GM19467 (cell line): Measurements from ENCODE around the gene BNC2.
"Not testable (repeated sequence)": the region's sequence is repeated elsewhere in the genome, so short reads cannot be mapped to it uniquely, and the experiment has no call there.

ENCODE experiments used
- ATAC-seq: cut with Tn5 transposase; IDR thresholded peaks from one replicate; pipeline ENCODE4 v1.9.1; 2021; ENCODE audit warnings: mild to moderate bottlenecking, moderate library complexity; ENCODE audit not compliant: unreplicated experiment

The BNC2 gene

GRCh38 chr9:16519001-16519400 lies 351.5 kb downstream of the BNC2 start:
- no peak for ATAC-seq

GRCh38 chr9:16516891-16517290 lies 353.6 kb downstream of the BNC2 start:
- no peak for ATAC-seq

DNA sequence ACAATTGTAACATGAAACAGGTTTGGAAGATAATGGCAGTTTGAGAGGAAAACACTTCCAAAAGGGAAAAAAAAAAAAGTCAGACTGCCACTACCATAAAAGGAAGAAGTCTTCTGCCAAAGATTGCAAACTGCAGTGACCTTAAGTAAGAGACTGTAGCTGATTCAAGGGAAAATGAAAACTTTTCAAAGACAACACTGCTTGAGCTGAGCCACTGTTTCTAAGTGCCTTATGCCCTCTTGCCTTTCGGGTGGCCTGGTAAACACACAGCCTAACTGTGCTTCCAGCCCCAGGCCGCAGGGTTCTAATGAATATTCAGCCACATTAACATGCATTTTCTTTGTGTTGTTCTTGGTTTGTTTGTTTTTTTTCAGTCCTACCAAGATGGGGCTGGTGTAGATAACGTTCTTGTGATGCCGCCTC lies 354.6 kb downstream of the BNC2 start:
- no peak for ATAC-seq

GRCh38 chr9:16515207-16515606 lies 355.3 kb downstream of the BNC2 start:
- no peak for ATAC-seq

DNA sequence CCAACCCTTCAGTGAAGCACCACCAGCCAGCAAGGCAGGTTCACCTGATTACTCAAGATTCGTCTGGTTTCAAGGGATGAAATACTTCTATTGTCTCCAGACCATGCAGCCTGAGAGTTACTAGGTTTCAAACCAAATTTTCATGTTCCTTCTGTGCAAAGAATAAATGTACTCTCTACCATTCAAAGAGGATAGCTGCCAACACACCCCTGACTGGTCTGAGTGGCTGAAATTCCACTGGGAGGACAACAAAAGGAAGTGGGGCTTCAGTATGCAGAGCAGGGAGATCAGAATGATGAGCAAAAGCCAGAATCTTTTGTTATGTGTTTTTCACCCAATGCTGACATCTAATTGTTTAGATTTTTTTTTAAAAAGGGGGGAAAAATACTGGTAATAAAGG lies 356.3 kb downstream of the BNC2 start:
- no peak for ATAC-seq

- ATAC-seq = no peak
Observed at GRCh38 chr9:16512281-16512680, 358.2 kb downstream of the BNC2 start.

- ATAC-seq = no peak
Observed at GRCh38 chr9:16510482-16510881, 360.0 kb downstream of the BNC2 start.

- no peak for ATAC-seq
Observed at GRCh38 chr9:16509997-16510396, 360.5 kb downstream of the BNC2 start.

DNA sequence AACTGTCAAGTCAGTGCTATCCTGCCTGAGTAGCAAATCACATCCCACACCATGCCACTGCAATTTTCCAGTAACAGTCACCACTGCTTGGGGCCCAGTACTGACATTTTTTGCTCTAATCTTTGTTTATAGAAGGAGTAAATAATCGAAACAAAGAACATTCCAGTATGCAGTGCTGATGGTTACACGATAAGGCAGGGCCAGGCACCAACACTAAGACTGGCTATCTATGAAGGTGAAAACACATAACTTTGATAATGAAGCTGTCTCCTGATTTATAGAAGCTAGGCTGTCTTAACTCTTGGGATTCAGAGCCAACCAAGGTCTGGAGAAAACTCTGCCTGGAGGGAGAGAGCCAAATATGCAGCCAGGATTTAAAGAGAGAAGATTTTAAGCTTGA lies 365.3 kb downstream of the BNC2 start:
- ATAC-seq = no peak

GRCh38 chr9:16501726-16502125 lies 368.7 kb downstream of the BNC2 start:
- no peak for ATAC-seq

DNA sequence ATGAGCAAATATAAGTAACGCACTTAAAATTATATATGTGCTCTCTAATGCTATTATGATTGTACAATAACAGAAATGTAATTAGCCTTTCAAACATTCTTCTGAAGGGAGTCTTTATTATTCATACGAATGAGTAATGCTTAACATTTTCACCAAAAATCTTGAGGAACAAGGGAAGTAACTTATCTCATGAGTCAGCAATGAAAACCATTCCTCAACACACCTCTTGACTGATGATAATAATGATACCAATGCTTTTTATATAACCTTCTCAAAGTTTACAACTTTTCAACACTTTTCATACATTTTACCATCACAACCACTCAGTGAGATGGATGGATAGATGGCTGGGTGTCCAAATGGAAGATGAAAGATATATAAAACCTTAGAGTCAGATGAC lies 369.3 kb downstream of the BNC2 start:
- no peak for ATAC-seq

DNA sequence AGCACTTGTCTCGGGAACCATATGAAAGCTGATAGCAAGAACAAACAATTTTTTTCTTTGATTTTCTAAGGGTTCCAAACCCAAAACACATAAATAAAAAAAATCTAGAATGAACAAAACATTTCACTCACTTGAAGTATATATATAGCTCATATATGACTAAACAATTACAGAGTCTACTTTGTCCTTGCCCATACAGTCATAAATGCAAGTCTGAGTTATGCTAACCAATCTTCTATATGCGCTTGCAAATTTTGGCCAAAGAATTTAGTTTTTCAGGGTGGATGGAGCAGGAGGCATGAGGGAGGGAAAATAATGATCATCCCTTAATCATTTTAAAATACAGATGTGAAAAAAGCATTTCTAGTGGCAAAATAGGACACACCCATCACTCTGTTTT lies 370.1 kb downstream of the BNC2 start:
- no peak for ATAC-seq

- no peak for ATAC-seq
Observed at GRCh38 chr9:16499892-16500291, 370.6 kb downstream of the BNC2 start.

- ATAC-seq = no peak
Observed at GRCh38 chr9:16496908-16497307, 373.6 kb downstream of the BNC2 start.

DNA sequence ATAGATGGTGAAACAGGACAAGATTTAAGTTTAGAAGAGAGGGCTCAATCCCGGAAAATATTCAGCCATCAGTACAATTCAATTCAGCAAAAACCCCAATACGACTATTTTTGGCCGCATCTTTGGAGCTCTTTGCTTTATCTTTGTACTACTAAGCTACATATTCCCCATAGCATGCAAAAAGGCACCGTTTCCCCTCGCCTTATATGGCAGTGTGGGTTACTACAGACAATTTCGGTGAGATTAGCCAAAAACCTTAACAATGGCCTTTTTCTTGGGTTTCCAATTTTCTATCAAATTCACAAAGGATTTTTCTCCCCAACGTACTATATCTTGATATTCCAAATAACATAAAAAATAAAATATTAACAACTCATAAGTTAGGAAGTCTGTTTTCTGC lies 382.6 kb downstream of the BNC2 start:
- ATAC-seq = no peak

GRCh38 chr9:16485575-16486321 lies 384.7 kb downstream of the BNC2 start:
- no peak for ATAC-seq

DNA sequence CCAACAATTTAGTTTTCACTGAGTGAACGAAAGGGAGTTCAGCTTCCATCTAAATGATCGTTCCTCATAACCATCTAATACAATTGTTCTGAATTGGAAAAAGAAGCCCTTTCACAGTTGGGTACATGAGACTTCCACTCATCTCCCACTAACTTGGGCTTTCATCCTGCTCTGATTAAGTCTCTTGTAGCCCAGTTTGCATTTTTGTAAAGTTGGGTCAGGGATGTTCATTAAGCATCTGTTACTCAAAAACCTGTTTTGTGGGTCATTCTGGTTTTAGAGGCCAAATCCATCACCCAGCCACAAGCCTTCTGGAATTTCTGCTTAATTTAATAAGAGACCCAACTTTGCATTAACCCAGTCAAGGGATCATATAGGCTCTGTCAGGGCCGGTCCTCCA lies 385.3 kb downstream of the BNC2 start:
- no peak for ATAC-seq

DNA sequence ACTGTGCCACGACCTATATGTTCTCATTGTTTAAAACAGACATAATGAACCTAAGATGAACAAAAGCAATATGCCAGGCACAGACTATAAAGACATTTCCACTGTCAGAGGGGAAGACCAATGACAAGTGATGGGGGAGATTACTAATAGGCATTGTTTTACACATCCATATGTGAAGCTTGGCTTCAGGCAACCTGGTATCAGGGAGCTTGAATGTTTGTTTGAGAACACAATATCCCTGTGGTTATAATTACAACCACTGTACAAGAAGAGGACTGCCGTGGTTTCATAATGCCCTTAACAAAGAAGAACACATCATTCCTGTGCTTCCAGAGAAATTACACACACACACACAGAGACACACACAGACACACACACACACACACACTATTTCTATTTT lies 385.7 kb downstream of the BNC2 start:
- no peak for ATAC-seq

GRCh38 chr9:16484180-16484579 lies 386.3 kb downstream of the BNC2 start:
- no peak for ATAC-seq

- ATAC-seq = no peak
Observed at GRCh38 chr9:16482764-16483163, 387.7 kb downstream of the BNC2 start.

GRCh38 chr9:16480584-16480983 lies 389.9 kb downstream of the BNC2 start:
- ATAC-seq = not testable (repeated sequence)

- ATAC-seq = no peak
Observed at GRCh38 chr9:16475996-16476395, 394.5 kb downstream of the BNC2 start.

GRCh38 chr9:16475257-16475656 lies 395.2 kb downstream of the BNC2 start:
- no peak for ATAC-seq
